Measurements from ENCODE around the gene MIB2. TPM values are rescaled to one million over a fixed set of nuclear protein-coding genes. Genes with fewer than 3 reads are reported as not detected.
A peak's percentile ranks its signal among the peaks of the same experiment; 100 is the strongest.

The MIB2 gene
- polyA plus RNA-seq, 3 donors: 5.4 to 65.7 (median 5.6) TPM

GRCh38 chr1:1596493-1597274, 18.6 kb upstream of the MIB2 start:
- Histone ChIP-seq H3K79me2 (ENCODE audit: insufficient read depth, low read length) (no peaks in the 10 kb centered on the region), H3K27me3 (ENCODE audit: control insufficient read depth in 2 of 2, insufficient read depth in 2 of 2, low read length in 2 of 2) (peaks cover 0 to 26% of the 10 kb centered on the region in 2 donors), H3K36me3 (replicated peaks in 1 of 2; ENCODE audit: control insufficient read depth in 1 of 2, insufficient read depth in 2 of 2, low read length in 2 of 2) (no peaks in the 10 kb centered on the region), H3K4me1 (ENCODE audit: control insufficient read depth in 1 of 2, insufficient read depth in 2 of 2, low read length in 2 of 2) (peaks cover 25 to 39% of the 10 kb centered on the region in 2 donors), H3K9me3 (replicated peaks in 1 of 2; ENCODE audit: control insufficient read depth in 1 of 2, insufficient read depth in 1 of 2, low read length in 2 of 2) (no peaks in the 10 kb centered on the region), H4K20me1 (ENCODE audit: insufficient read depth, low read length) (no peaks in the 10 kb centered on the region), H3K9ac (ENCODE audit: insufficient read depth, low read length, poor library complexity, severe bottlenecking) (no peak overlapping the region), H3K4me2 (replicated peaks; ENCODE audit: extremely low read depth, low read length, poor library complexity, severe bottlenecking) (no peak overlapping the region), H3K4me3 (replicated peaks in 1 of 3; ENCODE audit: low read depth in 2 of 3, low read length in 3 of 3) (no peak overlapping the region), H3K27ac (ENCODE audit: low read depth in 1 of 2, low read length in 2 of 2) (no peak overlapping the region), H2AFZ (ENCODE audit: insufficient read depth, low read depth, low read length, poor library complexity, severe bottlenecking) (no peak overlapping the region)
- no peak overlapping the region for H3K4me3 Mint-ChIP-seq
- no peak for TF ChIP-seq CTCF (IDR thresholded peaks at IDR 0.05)
- H3K9me3 Mint-ChIP-seq: peaks cover 0 to 2% (median 0%) of the 10 kb centered on the region in 7 donors
- intact Hi-C loops (cut with micrococcal nuclease): no loop called here
- 49% methylated on average over 12 of the region's 12 CpGs for WGBS (ENCODE audit: insufficient coverage)
- no peaks in the 10 kb centered on the region for H3K36me3 Mint-ChIP-seq
- peaks cover 10 to 17% (median 11%) of the 10 kb centered on the region in 3 donors for H3K27me3 Mint-ChIP-seq (ENCODE audit: low read depth in 3 of 3)
- DNase-seq: peak in 1 of 3 donors; percentile 4
- H3K4me1 Mint-ChIP-seq: peaks cover 19% of the 10 kb centered on the region
- no peak overlapping the region for H3K27ac Mint-ChIP-seq

DNA sequence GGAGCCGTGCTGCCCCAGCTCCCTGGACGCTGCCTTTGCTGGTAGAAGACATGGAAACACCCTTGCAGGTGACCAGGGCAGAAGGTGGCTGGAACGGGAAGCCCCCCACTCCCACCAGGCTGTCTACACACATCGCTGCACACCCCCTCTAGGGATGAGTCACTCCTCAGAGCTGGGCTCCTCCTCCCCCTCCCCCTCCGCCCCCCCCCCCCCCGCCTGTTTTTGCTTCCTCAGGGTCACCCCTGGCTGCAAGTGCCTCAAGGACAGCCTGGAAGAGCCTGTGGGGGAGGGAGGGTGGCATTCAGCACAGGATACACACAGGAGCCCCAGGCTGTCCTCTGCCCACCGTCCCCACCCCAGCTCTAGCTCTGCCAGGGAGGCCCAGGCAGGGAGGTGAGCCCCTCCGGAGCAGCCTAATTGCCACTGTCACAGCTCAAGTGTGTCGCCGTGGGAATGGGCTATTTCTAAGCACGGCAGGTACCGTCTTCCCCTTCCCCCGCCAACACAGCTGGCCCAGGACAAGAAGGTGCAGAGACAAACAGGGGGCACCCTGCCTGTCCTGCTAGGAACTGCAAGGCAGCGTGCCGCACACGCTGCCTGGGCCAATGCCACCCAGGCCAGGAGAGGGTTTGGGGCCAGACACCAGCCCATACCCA, 17.9 kb upstream of the MIB2 start:
- H3K4me3 Mint-ChIP-seq: peak overlapping the region in 1 of 2 donors; percentile 61
- H3K9me3 Mint-ChIP-seq: peaks cover 0 to 2% (median 0%) of the 10 kb centered on the region in 7 donors
- H3K4me1 Mint-ChIP-seq: peaks cover 26% of the 10 kb centered on the region
- DNase-seq: peak in 1 of 3 donors; percentile 26
- no peak overlapping the region for H2AFZ ChIP-seq (ENCODE audit: insufficient read depth, low read depth, low read length, poor library complexity, severe bottlenecking)
- no peak for TF ChIP-seq CTCF (IDR thresholded peaks at IDR 0.05)
- no peaks in the 10 kb centered on the region for H3K36me3 Mint-ChIP-seq
- no peaks in the 10 kb centered on the region for H3K9me3 ChIP-seq (replicated peaks in 1 of 2; ENCODE audit: control insufficient read depth in 1 of 2, insufficient read depth in 1 of 2, low read length in 2 of 2)
- no peaks in the 10 kb centered on the region for H3K36me3 ChIP-seq (replicated peaks in 1 of 2; ENCODE audit: control insufficient read depth in 1 of 2, insufficient read depth in 2 of 2, low read length in 2 of 2)
- intact Hi-C loops (cut with micrococcal nuclease): no loop called here
- peaks cover 33 to 46% of the 10 kb centered on the region in 2 donors for H3K4me1 ChIP-seq (ENCODE audit: control insufficient read depth in 1 of 2, insufficient read depth in 2 of 2, low read length in 2 of 2)
- no peak overlapping the region for H3K27ac ChIP-seq (ENCODE audit: low read depth in 1 of 2, low read length in 2 of 2)
- no peaks in the 10 kb centered on the region for H4K20me1 ChIP-seq (ENCODE audit: insufficient read depth, low read length)
- WGBS (ENCODE audit: insufficient coverage): 39% methylated on average over 8 of the region's 16 CpGs
- H3K79me2 ChIP-seq (ENCODE audit: insufficient read depth, low read length): no peaks in the 10 kb centered on the region
- peaks cover 10 to 17% (median 11%) of the 10 kb centered on the region in 3 donors for H3K27me3 Mint-ChIP-seq (ENCODE audit: low read depth in 3 of 3)
- no peak overlapping the region for H3K27ac Mint-ChIP-seq
- H3K27me3 ChIP-seq (ENCODE audit: control insufficient read depth in 2 of 2, insufficient read depth in 2 of 2, low read length in 2 of 2): peaks cover 0 to 26% of the 10 kb centered on the region in 2 donors
- no peak overlapping the region for H3K4me2 ChIP-seq (replicated peaks; ENCODE audit: extremely low read depth, low read length, poor library complexity, severe bottlenecking)
- H3K9ac ChIP-seq (ENCODE audit: insufficient read depth, low read length, poor library complexity, severe bottlenecking): no peak overlapping the region
- H3K4me3 ChIP-seq (replicated peaks in 1 of 3; ENCODE audit: low read depth in 2 of 3, low read length in 3 of 3): no peak overlapping the region
